SHP77 (cell line): ENCODE results near the gene WHAMM.
"Not testable (repeated sequence)": the region's sequence is repeated elsewhere in the genome, so short reads cannot be mapped to it uniquely, and the experiment has no call there.

Experiments used
- DNase-seq, 2 experiments: peaks; one replicate each; lab custom pipeline; 2025; lab: John Stamatoyannopoulos, UW

WHAMM gene

DNA sequence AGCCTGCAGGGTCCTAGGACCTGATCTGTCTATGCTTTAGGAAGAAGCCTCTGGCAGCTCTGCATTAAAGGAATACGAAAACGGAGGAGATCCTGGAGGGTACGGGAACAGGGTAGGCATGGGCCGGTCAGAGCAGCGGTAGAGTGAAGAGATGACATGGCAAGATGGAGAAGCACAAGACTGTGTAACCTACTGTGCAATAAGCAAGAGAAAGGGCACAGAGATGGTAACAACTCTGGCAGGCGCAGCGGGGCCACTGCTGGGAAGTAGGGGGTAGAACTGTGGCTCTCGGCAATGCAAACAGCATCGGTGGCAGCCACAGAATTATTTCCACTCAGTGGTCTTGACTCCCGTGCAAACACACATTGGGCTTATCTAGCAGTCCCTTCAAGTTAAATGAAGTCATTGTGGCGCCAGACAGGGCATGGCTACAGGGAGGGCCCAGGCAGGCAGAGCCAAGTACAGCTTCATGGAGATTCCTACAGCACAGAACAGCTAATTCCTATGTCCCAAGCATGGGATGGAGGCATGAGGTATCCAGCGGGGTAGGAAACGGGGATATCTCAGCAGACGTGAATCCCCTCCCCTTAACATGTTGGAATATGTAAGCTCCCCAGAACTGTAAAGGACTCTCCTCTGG is 28.8 kb downstream of the WHAMM start:
- DNase-seq, result no peak

DNA sequence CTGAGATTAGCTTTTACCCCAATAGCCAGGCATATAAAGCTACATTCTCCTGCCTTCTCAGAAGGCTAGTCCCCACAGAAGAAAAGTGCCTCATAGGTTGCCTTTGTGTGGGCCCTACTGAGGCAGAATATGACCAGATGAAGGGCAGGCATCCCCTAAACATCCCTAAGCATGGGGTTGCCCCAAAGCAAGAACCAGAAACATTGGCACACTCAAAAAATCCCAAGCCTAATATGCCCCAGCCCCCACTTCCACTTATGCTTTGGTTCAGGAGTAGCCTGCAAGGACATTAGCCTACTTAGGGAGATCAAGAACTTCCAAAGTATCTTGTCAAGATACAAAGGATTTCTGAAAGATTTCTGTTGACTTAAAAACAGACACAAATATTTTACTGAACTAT is 29.7 kb downstream of the WHAMM start:
- no peak for DNase-seq

DNA sequence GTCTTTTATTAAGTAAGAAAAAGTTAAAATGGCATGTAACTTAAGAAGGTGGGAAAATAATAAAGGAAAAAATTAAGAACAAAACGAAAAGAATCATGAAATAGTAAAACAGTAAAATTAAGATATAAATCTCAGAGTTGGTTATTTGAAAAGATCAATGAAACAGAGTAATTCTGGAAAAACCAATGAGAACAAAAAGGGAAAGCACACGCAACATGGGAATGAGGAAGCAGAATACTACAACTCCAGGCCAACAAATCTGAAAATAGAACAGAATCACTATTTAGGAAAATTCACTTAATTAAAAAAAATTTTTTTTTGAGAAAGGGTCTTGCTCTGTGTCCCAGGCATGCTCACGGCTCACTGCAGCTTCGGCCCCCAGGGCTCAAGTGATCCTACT is 30.7 kb downstream of the WHAMM start:
- no peak for DNase-seq

DNA sequence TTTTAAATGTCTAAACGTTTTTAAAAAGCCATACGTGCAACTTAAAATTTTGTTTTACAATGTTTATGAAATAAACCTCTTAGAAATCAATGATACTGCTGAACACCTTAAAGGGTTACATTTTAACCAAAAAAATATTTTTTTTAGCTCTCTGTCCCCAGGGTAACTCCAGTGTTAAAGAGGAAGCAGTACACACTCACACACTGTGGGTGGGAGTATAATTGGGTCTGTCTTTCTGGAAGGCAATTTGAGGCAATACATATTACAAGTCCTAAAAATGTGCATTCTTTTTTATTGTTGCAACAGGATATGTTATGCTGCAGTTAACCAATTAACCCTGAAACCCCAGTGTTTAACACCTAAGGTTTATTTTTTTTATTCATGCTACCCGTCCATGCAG is 34.1 kb downstream of the WHAMM start:
- DNase-seq, result no peak

DNA sequence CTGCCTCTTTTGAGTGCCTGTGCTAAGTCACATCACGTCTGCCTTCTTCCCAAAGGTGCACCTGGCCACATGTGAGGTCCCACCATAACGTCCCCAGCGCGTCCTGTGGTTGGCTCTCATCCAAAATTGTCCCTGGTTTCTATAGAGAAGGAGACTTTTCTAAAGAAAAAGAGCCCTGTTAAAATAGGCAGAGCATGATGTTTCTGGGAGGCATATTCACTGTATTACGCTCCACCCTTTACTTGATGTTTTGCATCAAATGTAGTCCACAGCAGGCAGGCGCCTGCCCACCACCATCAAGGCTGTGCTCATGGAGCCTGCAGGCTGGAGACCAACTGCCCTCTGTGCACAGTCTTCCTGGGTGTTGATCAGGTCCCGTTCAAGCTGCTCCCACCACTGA is 36.3 kb downstream of the WHAMM start:
- no peak for DNase-seq

DNA sequence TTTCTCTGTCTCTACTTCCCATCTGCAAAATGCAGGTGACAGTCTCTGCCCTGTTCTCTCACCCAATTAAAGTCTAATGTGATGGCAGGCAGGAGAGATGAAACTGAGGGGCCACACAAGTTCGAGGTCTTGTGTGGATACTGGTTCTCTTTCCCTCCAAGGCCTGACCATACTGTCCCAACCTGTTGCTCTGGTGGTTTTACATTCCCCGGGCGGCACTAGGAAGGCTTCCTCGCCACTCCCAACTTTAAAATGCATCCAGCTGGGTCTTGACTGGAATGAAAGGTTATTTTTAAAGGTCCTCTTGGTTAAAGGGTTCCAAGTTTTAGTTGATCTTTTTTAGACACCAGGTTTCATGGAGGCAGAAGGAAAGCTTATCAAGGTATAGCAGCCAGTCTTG is 37.2 kb downstream of the WHAMM start:
- no peak for DNase-seq

DNA sequence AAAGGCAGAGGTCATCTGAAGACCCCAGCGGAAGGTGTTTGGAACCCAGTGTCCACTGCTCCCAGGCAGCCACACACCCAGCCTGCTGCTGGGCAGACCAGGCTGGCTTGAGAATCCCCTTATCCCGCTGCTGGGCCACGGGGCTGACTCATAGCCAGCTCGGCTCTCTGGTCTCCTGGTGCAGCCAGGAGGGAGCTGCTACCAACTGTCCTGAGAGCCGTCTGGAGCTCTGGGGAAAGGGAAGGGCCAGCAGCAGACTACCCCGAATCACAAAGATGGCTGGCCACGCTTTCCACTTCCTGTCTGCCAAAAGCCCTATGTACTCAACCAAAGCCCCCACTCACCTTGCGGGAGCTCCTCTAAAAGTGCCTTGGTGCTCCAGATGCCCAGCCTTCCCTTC is 38.3 kb downstream of the WHAMM start:
- DNase-seq, result no peak

DNA sequence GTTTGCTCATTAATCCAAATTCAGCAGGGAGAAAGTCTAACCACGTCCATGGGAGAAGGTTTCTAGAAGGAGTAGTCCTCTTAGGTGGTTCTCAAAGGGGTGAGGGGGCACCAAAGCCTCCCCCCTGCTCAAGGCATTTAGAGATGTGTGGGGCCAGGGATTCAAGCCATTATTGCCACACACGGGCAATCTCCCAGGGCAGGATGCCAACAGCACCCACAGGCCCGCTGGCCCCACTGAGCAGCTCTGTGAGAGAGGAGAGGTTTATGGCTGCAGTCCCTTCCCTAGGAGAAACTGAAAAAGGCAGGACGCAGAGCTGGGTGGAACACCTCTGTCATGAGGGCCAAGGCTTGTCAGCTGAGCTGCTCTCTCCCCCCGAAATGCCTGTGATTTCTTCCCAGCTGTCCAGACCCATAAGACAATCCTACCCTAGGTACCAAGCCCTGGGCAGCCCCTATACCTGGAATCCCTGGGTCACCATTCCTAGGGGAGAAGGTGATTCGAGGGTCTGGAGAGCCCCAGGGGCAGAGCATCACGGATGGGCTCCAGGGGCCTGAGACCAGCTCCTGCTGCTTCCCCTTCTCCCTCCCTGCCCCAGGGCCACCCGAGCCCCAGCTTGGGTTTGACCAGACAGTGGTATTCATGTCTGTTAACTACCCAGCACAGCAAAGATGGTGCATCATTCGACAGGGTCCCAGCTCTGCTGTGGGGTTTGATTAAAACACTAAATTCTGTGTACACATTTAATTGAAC is 39.0 kb downstream of the WHAMM start:
- no peak for DNase-seq

DNA sequence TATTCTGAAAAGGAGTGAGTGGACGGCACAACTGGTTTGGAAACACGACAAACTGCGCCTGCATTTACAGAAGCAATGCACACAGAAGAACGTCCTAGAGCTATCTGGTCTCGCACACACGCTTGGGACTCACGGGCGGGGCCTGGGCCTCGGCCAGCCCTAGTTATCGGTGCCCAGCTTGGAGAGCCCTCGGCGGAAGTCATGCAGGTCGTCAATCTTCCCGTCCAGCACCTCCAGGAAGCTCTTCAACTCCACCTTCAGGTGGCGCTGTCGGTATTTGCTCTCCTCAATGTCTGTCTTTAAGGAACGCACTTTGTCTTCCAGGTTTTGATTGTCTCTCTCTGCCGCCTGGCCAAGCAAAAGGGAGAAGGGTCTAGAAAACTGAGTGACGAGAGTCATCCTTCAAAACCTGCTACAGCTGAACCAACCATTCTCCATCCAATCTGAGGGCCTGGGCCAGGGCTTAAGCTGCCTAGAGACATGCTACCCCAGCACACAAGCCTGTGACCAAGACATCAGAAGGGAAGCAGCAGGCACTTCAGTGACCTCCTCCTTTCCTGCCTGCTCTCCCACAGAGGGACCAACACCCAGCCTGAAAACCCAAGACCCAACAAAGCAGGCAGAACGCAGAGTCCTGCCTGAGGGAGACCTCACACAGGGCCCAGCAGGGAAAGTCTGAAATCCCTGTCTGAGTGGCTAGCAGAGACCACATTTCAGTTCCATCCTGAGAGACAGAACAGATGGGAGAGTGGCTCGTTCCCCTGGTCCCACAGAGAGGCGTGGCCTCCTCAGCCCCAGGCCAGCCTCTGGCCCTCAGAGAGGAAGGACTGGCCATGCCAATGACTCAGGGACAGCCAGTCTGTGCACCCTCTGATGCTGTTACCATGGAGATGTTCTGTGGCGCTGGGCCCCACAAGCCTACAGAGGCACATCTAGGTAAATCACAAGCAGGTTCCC is 40.4 kb downstream of the WHAMM start:
- peak; percentile 63 to 89 for DNase-seq

DNA sequence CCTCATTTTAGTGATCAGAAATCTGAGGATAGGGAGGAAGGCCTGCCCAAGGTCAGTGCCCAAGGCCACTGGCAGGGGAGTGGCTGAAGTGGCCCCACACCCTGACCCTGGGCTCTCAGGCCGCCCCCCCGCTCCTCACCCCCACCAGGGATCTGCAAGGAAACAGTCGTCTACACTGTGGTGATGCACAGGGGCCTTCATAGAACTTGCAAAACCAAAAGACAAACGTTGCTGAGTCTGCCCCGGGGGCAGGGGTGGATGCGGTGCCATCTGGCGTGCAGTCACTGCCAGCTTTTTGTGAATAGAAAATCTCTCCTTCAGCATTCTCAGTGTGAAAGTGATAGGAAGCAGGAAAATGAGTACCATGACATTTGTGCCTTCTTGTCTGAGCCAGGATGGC is 41.3 kb downstream of the WHAMM start:
- no peak for DNase-seq

DNA sequence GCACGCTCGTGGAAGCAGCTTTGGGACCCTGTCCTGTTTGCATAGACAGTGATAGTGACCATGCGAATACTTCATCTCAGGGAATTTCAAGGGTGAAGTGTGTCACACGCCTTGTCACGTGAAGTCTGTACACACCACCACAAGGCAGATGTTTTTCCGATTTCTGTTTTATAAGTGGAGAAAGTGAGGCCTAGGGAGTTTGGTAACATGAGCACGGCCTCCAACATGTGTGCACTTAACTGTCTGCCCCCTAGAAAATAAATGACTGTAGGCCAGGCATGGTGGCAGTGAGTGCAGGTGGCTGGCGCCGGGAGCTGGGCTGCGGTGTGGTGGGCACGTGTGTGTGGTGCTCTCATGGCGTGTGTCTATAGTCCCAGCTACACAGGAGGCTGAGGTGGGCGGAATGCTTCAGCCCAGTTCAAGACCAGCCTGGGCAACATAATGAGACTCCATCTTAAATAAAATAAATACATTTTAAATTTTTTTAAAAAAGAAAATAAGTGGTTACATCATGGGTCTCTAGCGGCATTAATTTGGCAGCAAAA is 42.0 kb downstream of the WHAMM start:
- DNase-seq, result no peak

DNA sequence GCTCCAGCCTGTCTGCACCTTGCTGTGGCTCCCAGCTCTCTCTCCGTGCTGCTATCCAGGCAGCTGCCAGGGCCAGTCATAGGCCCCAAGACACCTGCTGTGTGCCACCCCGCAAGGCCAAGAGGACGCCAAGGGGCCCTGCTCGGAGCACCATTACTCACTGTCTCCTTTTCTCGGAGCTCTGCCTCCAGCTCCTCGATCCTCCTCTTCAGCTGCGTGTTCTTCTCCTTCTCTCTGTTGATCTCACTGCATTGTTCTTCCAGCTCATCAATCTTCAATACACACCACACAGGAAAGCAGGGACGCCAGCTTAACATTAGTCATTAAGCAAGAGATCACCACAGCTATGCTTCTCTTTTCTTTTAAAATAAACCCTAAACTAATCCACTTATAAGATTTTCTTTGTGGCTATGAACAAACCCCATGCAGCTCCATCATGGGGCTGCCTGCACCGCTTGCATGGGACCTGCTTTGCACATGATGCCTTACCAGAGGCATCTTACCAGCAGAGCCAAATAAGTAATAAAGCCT is 42.6 kb downstream of the WHAMM start:
- DNase-seq, result no peak

DNA sequence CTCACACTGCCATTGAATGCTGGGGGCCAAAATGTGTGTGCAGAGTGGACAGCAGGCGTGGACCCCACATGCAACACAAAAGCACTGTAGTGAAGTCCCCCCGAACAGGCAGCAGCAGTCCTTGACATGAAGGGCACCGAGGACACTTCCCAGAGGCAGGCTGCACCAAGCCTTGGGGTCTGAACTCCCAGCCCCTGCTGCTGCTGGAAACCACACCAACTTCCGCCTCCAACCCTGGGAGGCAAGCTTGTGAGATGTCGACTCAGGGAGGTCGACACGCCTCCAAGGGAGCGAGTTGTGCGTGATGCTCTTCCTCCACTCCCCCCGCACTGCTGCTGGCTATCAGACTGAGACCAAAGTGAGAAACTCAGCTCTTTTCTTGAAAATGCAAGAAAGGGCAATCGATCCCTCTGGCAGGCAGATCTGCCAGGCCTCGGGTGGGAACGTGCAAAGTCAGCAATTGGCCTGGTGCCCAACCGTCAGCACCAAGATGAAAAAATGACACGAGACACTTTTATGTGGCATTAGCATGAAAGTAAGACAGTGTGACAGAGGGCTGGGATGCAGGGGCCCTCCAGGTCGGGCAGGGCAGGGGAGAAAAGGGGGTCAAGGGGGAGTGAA is 43.6 kb downstream of the WHAMM start:
- DNase-seq, result no peak

DNA sequence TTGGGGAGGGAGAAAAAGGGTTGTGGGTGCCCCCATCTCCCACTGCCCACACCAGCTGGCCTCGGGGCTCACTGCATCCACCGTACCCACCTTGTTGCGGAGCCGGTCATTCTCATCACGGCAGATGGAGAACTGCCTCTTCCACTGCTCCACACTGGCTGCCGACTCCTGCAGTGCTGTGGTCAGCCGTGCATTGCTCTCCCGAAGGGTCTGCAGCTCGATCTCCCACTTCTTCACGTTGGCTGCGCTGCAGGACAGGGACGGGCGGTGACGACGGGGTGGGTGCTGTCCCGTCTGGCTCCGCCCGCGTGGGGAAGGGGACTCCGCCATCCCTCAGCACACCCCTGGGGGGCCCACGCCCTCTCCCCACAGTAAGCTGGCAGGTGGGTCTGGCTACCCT is 45.1 kb downstream of the WHAMM start:
- no peak for DNase-seq

DNA sequence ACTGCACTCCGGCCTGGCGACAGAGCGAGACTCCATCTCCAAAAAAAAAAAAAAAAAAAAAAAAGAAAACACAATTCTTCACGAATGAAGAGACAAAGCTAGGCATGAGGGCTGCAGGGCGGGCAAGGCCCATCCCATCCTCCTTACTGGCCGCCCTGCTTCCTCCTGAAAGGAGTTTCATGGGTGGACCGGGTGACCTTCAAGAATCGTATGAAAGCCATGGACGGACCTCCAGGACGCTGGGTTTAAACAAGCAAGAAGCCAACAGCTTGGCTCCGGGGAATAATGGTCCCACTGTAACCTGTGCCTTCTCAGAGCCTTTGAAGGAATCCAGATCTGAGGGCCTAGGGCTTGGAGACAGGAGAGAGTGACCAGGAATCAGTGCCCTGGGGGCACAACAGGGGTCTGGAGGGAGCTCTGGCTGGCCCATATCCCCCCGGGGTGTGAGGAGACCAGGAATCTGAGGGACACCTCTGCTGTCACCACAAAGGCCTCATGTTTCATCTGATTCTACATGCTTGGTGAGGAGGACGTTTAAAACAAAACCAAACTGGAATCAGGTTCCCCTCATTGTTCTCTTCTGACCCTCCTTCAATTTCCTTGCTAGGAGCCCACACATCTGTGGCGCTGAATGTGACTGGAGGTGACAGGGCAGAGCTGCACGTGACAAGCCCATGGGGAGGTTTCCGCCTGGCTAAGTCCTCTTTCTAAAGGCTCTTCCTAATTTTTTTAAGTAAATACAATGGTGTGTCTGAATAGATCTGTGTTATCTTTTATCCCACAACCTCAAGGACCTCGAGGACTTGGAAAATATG is 46.1 kb downstream of the WHAMM start:
- no peak for DNase-seq

DNA sequence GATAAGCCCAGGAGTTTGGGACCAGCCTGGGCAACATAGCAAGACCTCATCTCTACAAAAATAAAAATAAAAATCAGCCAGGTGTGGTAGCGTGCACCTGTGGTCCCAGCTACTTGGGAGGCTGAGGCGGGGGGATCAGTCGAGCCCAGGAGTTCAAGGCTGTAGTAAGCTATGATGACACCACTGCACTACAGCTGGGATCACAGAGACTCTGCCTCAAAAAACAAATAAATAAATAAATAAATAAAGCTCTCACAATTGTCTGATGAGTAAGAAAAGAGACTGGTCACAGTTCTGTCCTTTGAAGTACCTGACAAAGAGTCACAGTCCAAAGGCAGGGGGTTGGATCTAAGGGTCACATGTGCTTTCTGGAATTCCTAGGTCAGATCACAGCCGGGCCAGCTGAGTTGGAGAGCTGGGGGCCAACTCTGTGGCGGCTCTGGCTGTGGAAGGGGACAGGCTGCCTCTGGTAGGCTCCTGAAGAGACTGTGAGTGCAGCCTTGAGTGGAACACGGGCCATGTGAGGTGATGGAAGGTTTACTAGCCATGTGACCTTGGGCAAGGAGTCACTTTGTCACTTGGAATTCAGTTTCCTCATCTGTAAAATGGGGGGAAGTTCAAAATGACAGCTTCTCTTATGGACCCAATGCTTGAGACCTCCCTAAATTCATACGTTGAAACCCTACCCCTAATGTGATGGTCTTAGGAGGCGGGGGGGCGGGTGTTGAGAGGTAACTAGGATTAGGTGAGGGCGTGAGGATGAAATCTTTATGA is 47.2 kb downstream of the WHAMM start:
- DNase-seq, result no peak

DNA sequence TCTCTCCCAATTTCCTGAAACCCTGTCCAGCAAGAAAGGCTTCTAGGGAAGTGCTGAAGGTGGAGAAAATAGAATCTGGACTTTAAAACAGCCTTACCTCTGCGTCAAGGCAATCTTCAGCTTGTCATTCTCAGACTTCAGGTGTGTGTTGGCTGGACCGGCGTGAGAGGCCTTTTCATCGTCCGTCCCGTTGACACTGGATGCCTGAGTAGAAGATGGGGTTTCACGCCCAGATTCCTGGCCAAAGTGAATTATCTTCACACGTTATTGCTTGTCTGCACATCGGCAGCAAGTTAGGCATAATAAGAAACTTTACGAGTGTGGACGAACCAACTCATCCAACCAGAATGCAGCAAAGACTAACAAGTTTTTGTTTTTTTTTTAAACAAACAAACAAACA is 49.5 kb downstream of the WHAMM start:
- no peak for DNase-seq

DNA sequence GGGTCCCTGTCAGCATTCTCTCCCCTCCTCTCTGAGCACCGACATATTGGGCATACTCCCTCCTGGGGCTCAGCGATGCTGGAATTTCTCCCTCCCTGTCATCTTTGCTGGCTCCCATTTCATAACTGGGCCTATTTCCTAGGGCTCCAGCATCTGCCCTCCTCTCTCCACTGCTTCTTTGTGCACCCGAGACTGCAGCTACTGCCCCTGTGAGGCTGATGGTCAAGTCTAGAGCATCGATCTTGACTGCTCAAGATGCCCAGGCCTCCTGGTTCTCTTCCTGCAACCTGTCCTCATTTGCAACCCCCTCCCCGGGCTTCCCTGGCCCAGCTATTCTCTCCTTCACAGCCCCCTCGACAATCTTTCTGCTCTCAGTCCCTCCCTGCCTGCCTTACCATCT is 53.5 kb downstream of the WHAMM start:
- DNase-seq, result no peak

DNA sequence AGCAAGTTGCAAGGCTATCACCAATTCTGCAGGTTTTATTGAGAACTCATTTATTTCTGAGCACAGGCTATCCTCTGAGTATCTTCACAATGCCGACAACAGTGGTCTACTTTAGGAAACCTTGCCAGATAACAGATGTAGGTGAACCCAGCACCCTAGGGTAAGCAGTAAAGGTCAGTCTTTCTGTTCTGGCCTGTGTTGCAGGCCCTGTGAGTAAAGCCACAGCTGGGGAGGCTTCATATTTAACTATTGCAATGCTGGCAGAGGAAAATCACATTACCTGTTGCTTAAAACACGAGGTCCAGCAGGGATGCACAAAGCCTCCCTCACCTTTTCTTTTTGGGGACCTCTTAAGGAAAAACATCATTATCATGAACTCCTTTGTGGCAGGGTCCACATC is 55.5 kb downstream of the WHAMM start:
- no peak for DNase-seq

DNA sequence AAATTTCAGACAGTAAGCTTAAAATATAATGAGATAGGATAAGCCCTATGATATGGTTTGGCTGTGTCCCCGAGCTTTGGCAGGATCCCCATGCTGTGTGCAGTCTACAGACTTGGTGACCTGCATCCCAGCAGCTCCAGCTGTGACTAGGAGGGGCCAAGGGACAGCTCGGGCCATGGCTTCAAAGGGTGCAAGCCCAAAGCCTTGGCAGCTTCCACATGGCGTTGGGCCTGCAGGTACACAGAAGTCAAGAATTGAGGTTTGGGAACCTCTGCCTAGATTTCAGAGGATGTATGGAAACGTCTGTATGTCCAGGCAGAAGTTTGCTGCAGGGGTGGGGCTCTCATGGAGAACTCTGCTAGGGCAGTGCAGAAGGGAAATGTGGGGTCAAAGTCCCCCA is 56.2 kb downstream of the WHAMM start:
- not testable (repeated sequence) for DNase-seq
